ENCODE data around the gene TSFM.
A peak's percentile ranks its signal among the peaks of the same experiment; 100 is the strongest.

TSFM gene

DNA sequence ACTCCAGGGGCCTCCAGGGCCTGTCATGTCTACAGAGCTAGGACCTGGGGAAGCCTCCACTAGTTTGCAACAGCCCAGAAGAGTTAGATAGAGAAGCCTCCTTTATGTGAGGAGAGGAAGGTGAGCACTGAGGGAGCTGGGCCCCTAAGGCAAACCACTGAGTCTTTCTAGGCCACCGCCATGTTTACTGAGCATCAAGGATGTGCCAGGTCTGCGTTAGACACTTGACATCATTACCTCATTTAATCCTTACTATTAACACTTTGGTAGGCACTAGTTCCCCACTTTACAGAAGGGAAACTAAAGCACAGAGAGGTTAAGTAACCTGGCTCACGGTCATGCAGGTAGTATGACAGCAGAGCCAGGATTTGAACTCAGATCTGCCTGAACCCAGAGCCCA lies 51.1 kb downstream of the TSFM start:
- DNase-seq: no peak

DNA sequence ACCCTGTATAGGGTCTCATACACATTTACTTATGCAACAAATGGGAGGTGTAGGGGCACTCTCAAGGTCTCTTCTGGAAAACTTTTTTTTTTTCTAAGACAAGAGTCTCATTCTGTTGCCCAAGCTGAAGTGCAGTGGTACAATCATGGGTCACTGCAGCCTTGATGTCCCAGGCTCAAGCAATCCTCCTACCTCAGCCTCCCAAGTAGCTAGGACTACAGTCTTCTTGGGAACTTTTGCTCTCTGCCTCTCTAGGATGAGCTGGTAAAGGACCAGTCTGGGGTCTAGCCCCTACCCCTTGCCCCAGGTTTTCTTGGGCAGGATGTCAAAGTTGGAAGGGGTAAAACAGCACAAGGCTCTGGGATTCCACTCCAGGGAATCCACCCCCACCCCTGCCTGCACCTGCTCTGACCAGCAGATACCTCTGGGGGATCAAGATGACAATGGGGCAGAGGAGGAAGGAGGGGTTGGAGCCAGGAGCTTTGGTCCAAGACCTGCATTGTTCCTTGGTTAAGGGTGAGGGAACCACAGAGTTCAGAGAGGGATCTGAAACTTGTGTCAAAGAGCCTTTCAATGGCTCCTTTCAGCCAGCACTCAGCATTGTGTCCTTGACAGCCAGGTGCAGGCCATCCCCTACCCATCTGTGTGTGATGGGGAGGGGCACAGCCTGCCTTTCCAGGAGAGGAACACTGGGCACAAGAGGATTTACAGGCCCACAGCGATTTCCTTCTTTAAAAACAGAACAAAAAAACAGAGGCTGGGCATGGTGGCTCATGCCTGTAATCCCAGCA lies 51.7 kb downstream of the TSFM start:
- DNase-seq: no peak

DNA sequence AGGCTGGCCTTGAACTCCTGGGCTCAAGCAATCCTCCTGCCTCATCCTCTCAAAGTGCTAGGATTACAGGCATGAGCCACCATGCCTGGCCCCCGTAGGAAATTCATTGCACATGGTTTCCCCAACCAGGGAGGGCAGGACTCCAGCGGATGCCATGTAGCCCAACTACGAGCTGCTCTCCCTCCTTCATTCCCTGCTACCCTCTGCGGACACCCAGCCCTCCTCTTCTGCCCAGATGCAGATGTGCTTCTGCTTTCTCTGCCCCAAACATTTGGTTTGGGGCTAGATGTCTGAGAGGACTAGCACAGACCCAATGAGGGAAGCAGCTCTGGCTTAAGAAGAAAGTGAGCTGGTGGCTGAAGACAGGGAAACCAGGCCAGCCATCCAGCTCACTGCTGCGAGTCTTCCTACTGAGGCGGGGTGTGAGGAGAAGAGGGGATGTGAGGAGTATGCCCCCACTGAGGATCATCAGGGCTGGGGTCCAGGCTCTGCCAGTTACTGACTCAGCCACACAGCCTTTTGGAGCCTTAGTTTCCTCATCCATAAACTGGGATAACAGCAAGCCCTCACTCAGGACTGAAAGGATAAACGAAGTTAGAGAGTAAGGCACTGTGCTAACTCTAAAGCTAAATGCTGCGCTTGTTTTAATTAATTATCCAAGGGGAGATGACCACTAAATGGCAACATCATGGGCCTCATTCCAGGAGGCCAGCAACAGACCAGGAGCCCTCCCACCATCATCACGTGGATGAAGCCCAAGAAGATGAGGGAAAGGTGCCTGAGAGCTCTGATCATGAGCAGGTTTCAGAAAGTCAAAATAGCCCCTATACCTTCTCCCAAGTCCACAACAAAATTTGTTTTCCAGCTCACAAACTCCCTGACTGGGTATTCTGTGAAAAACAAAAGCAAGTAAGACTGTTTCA lies 53.0 kb downstream of the TSFM start:
- no peak for DNase-seq

DNA sequence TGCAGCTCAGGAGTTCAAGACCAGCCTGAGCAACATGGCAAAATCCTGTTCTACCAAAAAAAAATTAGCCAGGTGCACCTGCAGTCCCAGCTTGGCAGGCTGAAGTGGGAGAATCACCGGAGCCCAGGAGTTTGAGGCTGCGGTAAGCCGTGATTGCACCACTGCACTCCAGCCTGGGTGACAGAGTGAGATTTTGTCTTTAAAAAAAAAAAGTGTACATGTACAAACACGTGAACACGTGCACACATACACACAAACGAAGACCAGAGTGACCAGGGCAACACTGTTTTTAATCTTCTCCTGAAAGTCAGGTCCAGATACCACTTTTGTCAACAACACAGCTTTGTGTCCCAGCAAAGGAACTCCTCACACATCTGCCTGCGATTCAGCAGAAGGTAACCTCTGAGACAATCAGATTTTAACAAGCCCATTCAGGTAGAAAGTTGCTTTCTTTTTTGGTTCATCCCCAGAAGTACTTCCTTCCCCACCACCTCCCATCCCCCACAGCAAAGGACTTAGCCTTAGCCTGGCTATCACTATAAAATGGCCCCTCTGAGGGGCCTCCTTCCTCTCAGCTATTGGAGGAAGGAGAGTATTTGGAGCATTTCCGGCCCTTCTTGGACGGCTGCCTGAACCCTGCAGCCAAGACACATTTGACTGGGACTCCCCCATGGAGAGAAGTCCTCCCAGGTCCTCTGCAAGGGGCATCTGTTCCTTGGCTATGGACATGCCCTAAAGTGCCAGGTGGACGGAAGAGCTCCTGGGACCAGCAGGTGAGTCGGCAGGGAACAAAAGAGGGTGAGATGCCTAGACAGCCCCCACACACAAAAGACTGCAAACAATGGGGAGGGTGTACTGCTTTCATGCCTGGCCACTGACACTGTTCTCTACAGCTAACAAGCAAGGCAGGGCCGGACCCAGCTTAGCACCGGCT lies 54.1 kb downstream of the TSFM start:
- DNase-seq: peak; percentile 54

DNA sequence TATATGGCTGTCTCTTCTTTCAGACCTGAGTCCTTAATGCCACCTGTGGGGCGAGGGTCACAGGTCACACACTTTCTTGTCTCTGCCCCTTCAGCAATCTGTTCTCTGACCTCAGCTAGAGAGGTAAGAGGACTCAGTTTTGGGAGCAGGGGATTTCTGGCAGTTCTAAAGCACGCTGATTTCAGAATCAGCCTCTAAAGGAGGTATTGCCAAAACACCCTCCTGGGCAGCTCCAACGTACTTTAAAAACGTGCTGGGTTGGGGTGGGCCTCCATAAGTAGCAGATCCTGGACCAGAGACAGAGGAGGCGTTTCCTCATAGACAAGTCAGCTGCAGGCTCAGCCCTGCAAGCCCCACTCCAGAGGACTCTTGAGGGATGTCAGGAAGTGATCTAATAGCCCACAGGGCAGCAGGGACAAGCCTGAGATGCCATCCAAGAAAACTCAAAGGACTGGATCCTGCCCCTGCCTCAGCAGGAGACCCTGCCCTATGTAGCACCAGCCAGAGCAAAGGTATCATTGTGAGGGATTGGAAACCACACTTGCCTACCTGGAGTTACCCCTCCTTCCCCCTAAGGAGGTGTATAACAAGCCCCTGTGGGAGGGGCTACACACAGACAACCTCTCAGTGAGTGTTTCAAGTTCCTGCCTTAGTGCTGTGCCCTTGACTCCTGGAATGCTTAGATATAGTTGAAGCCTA lies 55.4 kb downstream of the TSFM start:
- DNase-seq: no peak

DNA sequence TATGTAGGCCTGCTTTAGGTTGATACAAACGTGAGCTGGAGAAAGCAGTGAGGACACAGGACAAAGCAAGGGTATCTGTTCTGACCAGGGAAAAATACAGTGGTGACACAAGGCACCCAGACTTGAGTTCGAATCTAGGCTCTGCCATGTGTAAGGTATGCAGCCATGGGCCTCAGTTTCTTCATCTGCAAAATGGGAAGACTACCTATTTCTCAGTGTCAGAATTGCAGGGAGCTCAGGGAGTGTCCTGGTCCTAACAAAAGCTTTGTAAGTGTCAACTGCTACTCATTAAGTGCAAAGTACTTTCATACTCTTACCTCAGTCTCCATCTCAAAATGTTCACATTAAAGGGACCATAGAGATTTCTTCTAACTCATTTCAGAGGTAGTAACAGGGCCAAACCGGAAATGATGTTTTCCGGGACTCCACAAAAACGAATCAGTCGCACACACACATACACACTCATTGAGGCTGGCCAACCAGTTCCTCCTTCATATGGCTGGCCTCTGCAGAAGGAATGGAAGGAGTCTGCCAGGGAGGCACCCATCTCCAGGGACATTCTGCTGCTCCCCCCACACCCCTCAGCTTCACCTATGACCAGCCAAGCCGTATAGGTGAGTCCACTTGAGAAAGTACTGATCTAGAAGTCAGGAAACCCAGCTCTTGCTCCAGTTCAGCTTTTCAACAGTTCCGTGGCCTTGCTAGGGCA lies 56.2 kb downstream of the TSFM start:
- no peak for DNase-seq

DNA sequence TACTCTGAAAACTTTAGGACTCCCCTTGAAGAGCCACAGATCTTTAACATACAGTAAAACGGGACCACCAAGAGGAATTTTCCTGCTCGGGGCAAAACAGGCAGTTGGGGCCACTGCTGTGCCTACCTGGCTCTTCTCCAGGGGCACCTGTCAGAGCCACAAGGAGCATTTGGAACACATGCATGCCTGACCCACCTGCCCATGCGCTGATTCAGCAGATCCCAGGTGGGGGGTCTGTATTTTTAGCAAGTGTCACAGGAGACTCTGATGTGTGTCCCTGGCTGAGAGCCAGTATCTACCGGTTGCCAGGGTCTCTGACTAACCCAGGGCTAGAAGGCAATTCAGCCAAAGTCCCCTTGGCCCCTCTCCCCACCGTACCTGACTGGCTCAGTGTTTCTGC lies 57.4 kb downstream of the TSFM start:
- no peak for DNase-seq

DNA sequence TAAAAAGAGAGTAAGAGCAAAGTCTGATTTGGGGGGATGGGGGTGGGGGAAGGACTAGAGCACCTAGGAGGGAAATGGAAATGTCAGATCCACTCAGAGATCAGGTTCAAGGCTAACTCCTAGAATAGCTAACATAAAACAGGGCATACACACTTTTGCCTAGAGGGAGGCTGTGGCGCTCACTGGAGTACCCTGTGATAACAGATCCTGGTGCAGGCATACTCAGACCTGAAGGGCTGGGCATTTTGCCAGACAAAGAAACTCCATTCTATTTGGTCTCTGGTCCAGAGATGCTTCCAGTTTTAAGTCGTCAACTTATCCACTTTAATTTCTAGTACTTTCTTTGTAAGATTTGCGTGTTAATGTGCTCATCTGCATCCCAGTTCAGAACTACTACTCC lies 58.1 kb downstream of the TSFM start:
- DNase-seq: no peak

DNA sequence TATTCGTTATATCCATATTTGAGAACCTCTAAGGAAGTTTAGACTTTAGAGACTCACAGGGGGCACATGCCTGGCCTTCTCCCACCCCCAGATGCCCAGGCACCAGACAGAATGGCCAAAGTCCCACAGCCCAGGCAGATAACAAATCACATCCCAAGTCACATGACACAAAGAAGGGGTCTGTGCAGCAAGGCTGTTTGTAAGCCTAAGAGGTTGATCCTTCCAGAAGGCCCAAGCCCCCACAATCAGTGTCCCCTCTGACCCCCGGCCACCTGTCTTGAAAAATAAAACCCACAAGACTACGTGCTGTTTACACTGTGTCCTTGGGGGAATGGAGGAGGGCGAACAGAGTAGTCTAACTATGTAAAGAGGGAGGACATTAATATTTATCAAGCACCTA lies 58.9 kb downstream of the TSFM start:
- DNase-seq: no peak

DNA sequence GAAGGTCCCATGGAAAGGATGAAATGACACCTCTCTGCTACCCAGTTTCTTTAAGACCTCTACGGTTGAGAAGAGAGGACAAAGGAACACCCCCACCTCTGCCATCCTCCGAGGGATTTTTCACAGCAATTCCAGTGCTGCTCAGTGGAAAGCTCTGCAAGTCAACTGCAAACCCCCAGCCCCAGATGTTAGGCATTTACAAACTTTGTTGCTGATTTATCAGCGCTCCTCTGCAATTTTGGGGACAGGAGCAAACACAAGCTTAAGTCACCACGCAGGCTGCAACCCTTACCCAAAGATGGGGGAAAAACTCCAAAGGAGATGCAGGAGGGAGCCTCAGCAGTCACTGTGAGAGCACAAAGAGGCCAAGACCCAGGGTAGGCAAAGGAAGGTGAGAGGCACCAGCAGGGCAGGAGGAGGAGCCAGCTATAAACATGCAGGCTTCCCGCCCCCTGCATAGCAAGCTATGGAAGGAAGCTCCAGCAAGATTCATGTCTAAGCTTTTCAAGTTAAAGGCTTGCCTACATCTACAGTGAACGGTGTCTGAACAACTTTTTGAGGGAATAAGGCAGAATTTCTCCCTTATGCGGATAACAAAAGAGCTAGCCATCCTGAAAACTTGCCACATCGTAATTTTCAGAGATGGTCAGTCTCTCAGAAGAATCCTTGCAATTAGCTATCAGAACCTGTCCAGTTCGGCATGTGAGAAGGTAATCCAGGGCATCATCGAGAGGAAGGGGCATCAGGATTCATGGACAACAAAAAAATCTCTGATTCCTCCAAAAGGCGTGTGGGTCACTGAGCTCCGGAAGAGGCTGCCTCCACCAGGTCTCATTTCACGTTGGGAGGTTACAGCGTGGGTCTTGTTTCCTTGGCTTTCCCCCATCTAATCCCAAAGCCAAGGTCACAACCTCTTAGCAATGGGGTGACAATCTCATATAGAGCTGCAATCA lies 60.0 kb downstream of the TSFM start:
- DNase-seq: no peak

DNA sequence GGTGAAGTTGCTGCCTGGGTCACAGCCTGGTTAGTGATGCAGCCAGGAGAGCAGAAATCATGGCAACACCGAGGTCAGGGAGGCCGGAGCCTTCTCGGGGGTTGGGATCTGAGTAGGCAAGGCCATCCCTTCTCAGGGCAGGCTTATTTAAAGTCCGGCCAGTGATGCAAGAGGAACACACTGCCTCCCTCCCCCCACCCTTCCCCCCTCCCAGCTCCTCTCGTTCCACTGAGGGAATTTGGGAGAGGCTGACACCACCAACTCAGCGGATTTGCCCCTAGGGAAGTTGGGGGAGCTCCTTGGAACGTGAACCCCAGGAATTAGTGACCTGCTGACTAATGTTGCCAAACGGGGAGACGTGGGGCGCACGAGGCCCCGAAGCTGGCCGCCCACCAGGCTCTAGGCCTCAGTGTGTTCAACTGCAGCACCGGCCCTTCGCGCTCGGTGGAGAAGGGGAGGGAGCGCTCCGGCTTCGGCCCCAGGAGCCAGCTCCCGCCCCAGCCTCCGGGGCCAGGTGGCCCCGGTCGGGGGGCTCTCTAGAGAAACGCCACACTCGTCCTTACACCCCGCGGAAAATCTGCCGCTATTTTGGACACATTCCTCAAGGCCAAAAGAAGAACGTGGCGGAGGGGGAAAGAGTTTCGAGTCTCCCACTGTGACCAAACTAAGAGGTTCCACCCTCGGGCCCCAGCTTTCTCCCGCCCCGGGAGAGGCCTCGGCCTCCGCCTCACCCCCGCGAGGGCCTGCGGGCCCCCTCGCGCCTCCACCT lies 62.3 kb downstream of the TSFM start:
- peak; percentile 76 for DNase-seq

DNA sequence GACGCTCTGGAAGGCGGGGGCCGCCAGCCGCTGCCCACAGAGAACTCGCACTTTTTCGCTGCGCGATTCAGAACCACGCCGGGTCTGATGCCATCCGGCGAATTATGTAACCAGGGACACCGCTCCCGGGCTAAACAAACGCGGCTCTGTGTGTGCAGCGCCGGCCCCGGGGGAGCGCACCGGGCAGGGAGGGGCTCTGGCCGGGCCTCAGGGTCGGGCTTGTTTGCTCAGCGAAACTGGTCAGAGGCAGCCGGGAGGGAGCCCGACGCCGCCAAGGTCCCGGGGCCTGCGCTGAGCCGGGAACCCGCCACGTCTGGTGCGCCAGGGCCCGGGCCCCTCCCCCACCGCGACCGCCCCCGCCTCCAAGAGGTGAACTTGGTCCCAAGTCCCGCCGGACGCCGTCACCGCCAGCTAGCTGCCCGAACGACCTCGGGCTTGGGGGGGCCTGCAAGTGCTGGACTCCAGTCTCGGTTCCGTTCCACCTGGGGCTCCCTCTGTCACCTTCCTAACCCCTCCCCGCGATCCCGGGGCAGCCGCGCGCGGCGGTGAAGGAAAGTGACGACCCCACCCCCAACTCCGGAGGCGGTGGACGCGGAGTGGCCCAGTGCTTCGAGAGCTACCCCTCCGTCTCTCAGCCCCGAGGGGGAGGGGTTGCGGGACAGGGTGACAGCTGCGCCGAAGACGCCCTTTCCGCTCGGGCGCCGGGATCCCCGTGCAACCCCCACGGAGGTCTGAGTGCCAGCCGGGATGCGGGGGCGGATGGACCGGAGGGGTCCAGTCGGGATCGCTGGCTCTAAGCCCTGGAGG lies 63.1 kb downstream of the TSFM start:
- peak; percentile 83 for DNase-seq

DNA sequence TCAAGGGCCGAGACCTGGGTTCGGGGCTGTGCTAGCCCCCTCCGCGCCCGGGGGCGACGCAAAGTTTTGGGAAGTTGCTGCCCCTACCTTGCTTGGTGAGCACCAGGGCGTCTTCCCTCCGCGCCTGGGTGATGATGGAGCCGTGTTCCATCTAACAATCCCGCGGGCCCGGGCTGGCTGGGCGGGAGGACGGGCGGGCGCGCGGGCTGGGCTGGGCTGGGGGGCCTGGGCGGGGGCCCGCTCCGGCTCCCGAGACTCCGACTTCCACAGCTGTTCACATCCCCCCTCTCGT lies 63.6 kb downstream of the TSFM start:
- DNase-seq: no peak

DNA sequence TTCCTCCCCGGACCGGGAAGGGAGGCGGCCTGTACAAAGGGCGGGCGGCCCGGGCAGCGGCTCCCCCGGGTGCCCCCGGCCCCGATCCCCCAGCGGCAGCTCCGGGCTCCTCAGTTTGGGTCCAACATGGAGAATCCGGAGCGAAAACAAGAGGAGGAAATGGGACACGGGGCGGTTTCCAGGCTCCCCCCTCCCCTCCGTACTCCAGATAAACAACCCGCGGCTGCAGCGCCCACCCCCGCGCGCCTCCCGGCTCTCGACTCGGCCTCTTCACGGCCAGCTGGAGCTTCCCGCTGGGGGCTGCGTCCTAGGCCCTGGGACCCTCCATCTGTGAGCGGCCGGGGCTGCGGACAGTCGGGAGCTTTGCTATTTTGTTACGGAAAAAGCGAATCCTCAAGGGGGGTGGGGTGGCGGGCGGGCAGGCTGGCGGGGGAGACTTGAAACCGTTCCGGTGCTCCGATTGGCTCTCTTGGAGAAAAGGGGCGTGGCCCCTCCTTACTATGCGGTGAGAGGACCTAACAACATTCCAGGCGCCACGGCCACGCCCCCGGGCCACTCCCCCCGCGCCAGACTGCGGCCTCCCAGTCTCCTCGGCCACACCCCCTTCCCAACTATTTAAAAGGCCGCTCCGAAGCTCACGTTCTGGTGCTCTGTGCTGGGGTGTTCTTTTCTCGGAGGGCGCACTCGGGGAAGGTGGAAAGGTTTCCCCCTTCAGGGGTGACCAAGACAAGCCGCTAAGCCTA lies 64.2 kb downstream of the TSFM start, which contains the start of gene CTDSP2:
Gene CTDSP2, minus strand, starts transcription at position 153 of the 743 bp plus-strand sequence. CDS start 294 bp downstream, outside the sequence.
- DNase-seq: peak; percentile 97
